Activated naive CD4-positive, alpha-beta T cell treated with anti-CD3 and anti-CD28 coated beads, Interleukin-2, amount 10 ng/mL, durations not matched to agents 7 days and 5 days (primary cell): Measurements from ENCODE around the gene SHH.
"Not testable (repeated sequence)": the region's sequence is repeated elsewhere in the genome, so short reads cannot be mapped to it uniquely, and the experiment has no call there.

Experiments used
- CTCF ChIA-PET: fragments of 350-600 bp; sonication (Branson Sonifier 250); formaldehyde crosslinking; loops from one replicate; lab custom pipeline; 2021; ENCODE audit warnings: antibody characterized with exemption; lab: Charles Lee
- DNase-seq: peaks from one replicate; pipeline ENCODE4 v3.0.0-alpha.2; 2020
- H3K27ac Mint-ChIP-seq: one replicate; pipeline ENCODE4 v1.8.0; 2021; ENCODE audit warnings: mild to moderate bottlenecking, moderate library complexity, mixed read lengths
- H3K27me3 Mint-ChIP-seq: one replicate; pipeline ENCODE4 v1.8.0; 2021; ENCODE audit warnings: mild to moderate bottlenecking, mixed read lengths
- H3K36me3 Mint-ChIP-seq: one replicate; pipeline ENCODE4 v1.8.0; 2021; ENCODE audit warnings: mixed read lengths
- H3K4me1 Mint-ChIP-seq: one replicate; pipeline ENCODE4 v1.8.0; 2021; ENCODE audit warnings: mixed read lengths
- H3K4me3 Mint-ChIP-seq: one replicate; pipeline ENCODE4 v1.8.0; 2021; ENCODE audit warnings: mild to moderate bottlenecking, moderate library complexity, mixed read lengths
- H3K9me3 Mint-ChIP-seq: one replicate; pipeline ENCODE4 v1.8.0; 2021; ENCODE audit warnings: mixed read lengths

SHH gene

GRCh38 chr7:155847821-155848435, 35.7 kb upstream of the SHH start:
- no peaks in the 10 kb centered on the region for H3K9me3 Mint-ChIP-seq
- peaks cover 8% of the 10 kb centered on the region for H3K27me3 Mint-ChIP-seq
- no peak overlapping the region for H3K27ac Mint-ChIP-seq
- no peak overlapping the region for H3K4me3 Mint-ChIP-seq
- CTCF ChIA-PET, result no interaction called here
- no peaks in the 10 kb centered on the region for H3K36me3 Mint-ChIP-seq
- no peaks in the 10 kb centered on the region for H3K4me1 Mint-ChIP-seq
- no peak for DNase-seq

- Mint-ChIP-seq H3K27ac (no peak overlapping the region), H3K4me3 (no peak overlapping the region), H3K4me1 (no peaks in the 10 kb centered on the region), H3K27me3 (peaks cover 5% of the 10 kb centered on the region), H3K36me3 (no peaks in the 10 kb centered on the region), H3K9me3 (no peaks in the 10 kb centered on the region)
- DNase-seq, result no peak
- CTCF ChIA-PET, result no interaction called here
Measured at GRCh38 chr7:155846936-155847335, 34.7 kb upstream of the SHH start.

GRCh38 chr7:155846156-155846555, 33.9 kb upstream of the SHH start:
- no peak for DNase-seq
- Mint-ChIP-seq H3K4me3 (no peak overlapping the region), H3K4me1 (no peaks in the 10 kb centered on the region), H3K27ac (no peak overlapping the region), H3K27me3 (peaks cover 5% of the 10 kb centered on the region), H3K9me3 (no peaks in the 10 kb centered on the region), H3K36me3 (no peaks in the 10 kb centered on the region)
- CTCF ChIA-PET, result no interaction called here

- DNase-seq, result no peak
- H3K9me3 Mint-ChIP-seq, result no peaks in the 10 kb centered on the region
- CTCF ChIA-PET, result no interaction called here
- H3K4me3 Mint-ChIP-seq, result no peak overlapping the region
- no peaks in the 10 kb centered on the region for H3K4me1 Mint-ChIP-seq
- H3K36me3 Mint-ChIP-seq, result no peaks in the 10 kb centered on the region
- H3K27me3 Mint-ChIP-seq, result peaks cover 8% of the 10 kb centered on the region
- no peak overlapping the region for H3K27ac Mint-ChIP-seq
Measured at GRCh38 chr7:155845226-155845625, 33.0 kb upstream of the SHH start.

- DNase-seq, result no peak
- Mint-ChIP-seq H3K4me1 (no peaks in the 10 kb centered on the region), H3K4me3 (no peak overlapping the region), H3K9me3 (no peaks in the 10 kb centered on the region), H3K27ac (no peak overlapping the region), H3K36me3 (no peaks in the 10 kb centered on the region), H3K27me3 (peaks cover 9% of the 10 kb centered on the region)
- CTCF ChIA-PET, result no interaction called here
Measured at GRCh38 chr7:155844526-155844925, 32.3 kb upstream of the SHH start.

- H3K27me3 Mint-ChIP-seq, result peaks cover 9% of the 10 kb centered on the region
- DNase-seq, result no peak
- no peaks in the 10 kb centered on the region for H3K9me3 Mint-ChIP-seq
- CTCF ChIA-PET, result no interaction called here
- H3K27ac Mint-ChIP-seq, result no peak overlapping the region
- H3K4me3 Mint-ChIP-seq, result no peak overlapping the region
- H3K4me1 Mint-ChIP-seq, result no peaks in the 10 kb centered on the region
- H3K36me3 Mint-ChIP-seq, result no peaks in the 10 kb centered on the region
Measured at GRCh38 chr7:155844019-155844453, 31.8 kb upstream of the SHH start.

- Mint-ChIP-seq H3K27me3 (peaks cover 5% of the 10 kb centered on the region), H3K27ac (no peak overlapping the region), H3K4me1 (no peaks in the 10 kb centered on the region), H3K4me3 (no peak overlapping the region), H3K9me3 (no peaks in the 10 kb centered on the region), H3K36me3 (no peaks in the 10 kb centered on the region)
- no peak for DNase-seq
- CTCF ChIA-PET, result no interaction called here
Measured at GRCh38 chr7:155843426-155844018, 31.3 kb upstream of the SHH start.

- no peak overlapping the region for H3K27ac Mint-ChIP-seq
- H3K27me3 Mint-ChIP-seq, result peaks cover 5% of the 10 kb centered on the region
- H3K9me3 Mint-ChIP-seq, result no peaks in the 10 kb centered on the region
- CTCF ChIA-PET, result no interaction called here
- H3K4me1 Mint-ChIP-seq, result no peaks in the 10 kb centered on the region
- no peaks in the 10 kb centered on the region for H3K36me3 Mint-ChIP-seq
- H3K4me3 Mint-ChIP-seq, result no peak overlapping the region
- DNase-seq, result peak; percentile 5
Measured at GRCh38 chr7:155842496-155843265, 30.4 kb upstream of the SHH start.

- Mint-ChIP-seq H3K9me3 (no peaks in the 10 kb centered on the region), H3K27me3 (peaks cover 5% of the 10 kb centered on the region), H3K4me3 (no peak overlapping the region), H3K36me3 (no peaks in the 10 kb centered on the region), H3K4me1 (no peaks in the 10 kb centered on the region), H3K27ac (no peak overlapping the region)
- peak; percentile 8 for DNase-seq
- CTCF ChIA-PET, result no interaction called here
Measured at GRCh38 chr7:155840909-155841308, 28.6 kb upstream of the SHH start.

GRCh38 chr7:155840262-155840885, 28.1 kb upstream of the SHH start:
- Mint-ChIP-seq H3K4me3 (no peak overlapping the region), H3K27ac (no peak overlapping the region), H3K36me3 (no peaks in the 10 kb centered on the region), H3K4me1 (no peaks in the 10 kb centered on the region), H3K9me3 (no peaks in the 10 kb centered on the region), H3K27me3 (peaks cover 5% of the 10 kb centered on the region)
- CTCF ChIA-PET, result no interaction called here
- DNase-seq, result peak; percentile 2

- CTCF ChIA-PET, result no interaction called here
- Mint-ChIP-seq H3K4me1 (no peaks in the 10 kb centered on the region), H3K27ac (no peak overlapping the region), H3K4me3 (no peak overlapping the region), H3K9me3 (no peaks in the 10 kb centered on the region), H3K27me3 (peaks cover 5% of the 10 kb centered on the region), H3K36me3 (no peaks in the 10 kb centered on the region)
- DNase-seq, result no peak
Measured at GRCh38 chr7:155839461-155839860, 27.2 kb upstream of the SHH start.

- not testable (repeated sequence) for H3K27me3 Mint-ChIP-seq, H3K4me3 Mint-ChIP-seq, H3K9me3 Mint-ChIP-seq, H3K4me1 Mint-ChIP-seq, DNase-seq, H3K36me3 Mint-ChIP-seq, H3K27ac Mint-ChIP-seq
- CTCF ChIA-PET, result interaction anchor here (0.7 kb wide), 1 partner anchor 14 kb away, joined by 3 read pairs; no protein-coding TSS in a partner anchor
Measured at GRCh38 chr7:155838312-155838711, 26.0 kb upstream of the SHH start.

- CTCF ChIA-PET, result no interaction called here
- peaks cover 10% of the 10 kb centered on the region for H3K27me3 Mint-ChIP-seq
- H3K9me3 Mint-ChIP-seq, result no peaks in the 10 kb centered on the region
- no peaks in the 10 kb centered on the region for H3K36me3 Mint-ChIP-seq
- DNase-seq, result no peak
- H3K4me3 Mint-ChIP-seq, result no peak overlapping the region
- H3K27ac Mint-ChIP-seq, result no peak overlapping the region
- H3K4me1 Mint-ChIP-seq, result no peaks in the 10 kb centered on the region
Measured at GRCh38 chr7:155837126-155837479, 24.8 kb upstream of the SHH start.

- DNase-seq, result peak; percentile 14
- no peaks in the 10 kb centered on the region for H3K36me3 Mint-ChIP-seq
- H3K9me3 Mint-ChIP-seq, result no peaks in the 10 kb centered on the region
- CTCF ChIA-PET, result no interaction called here
- H3K4me1 Mint-ChIP-seq, result no peaks in the 10 kb centered on the region
- no peak overlapping the region for H3K27ac Mint-ChIP-seq
- H3K4me3 Mint-ChIP-seq, result no peak overlapping the region
- H3K27me3 Mint-ChIP-seq, result peaks cover 10% of the 10 kb centered on the region
Measured at GRCh38 chr7:155836216-155837125, 24.2 kb upstream of the SHH start.
